ENCODE measurements around the gene ZFP36L2. TPM values are rescaled to one million over a fixed set of nuclear protein-coding genes. Genes with fewer than 3 reads are reported as not detected.

ZFP36L2 gene
- total and polyA plus RNA-seq, 7 experiments from 2014 or later = 231 to 747 (median 389) TPM

DNA sequence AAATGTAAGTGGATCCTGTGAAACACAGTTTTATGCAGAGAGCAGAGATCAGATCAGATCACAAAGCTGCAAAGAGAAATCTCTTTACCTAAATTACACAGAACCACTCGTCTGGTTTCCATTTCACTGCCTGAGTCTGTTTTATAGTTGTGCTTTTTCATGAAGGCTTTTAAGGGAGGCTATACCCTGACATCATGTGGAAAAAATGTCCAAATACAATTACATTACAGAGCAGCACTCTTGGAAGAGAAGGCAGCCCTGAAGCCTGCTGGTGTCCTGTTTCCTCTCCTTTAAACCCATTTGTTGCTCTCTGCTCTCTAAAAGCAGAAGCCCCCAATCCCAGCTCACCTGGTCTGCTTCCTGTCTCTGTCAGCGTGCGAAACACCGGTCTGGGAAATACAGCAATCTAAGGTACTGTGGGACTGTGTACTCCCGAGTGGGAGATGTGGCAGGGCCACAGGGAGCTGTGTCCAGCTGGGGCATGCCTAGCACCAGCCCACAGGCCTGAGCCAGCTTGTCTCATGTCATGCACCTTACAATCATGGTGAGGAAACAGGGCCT, 24.8 kb upstream of the ZFP36L2 start:
- Histone ChIP-seq H3K4me1 (ENCODE audit: control insufficient read depth in 2 of 2, insufficient read depth in 2 of 2, low read length in 2 of 2) (no peaks in the 10 kb centered on the region), H3K27me3 (ENCODE audit: control insufficient read depth in 2 of 2, insufficient read depth in 2 of 2, low read length in 2 of 2) (no peaks in the 10 kb centered on the region), H3K27ac (ENCODE audit: low read depth, low read length) (no peak overlapping the region), H3K9me3 (ENCODE audit: control insufficient read depth in 2 of 3, low read length in 3 of 3) (no peaks in the 10 kb centered on the region), H3K36me3 (ENCODE audit: control insufficient read depth in 2 of 3, insufficient read depth in 3 of 3, low read length in 3 of 3) (peaks cover 0 to 23% (median 0%) of the 10 kb centered on the region in 3 experiments), H3K4me3 (ENCODE audit: low read length) (no peak overlapping the region)
- ChIA-PET POLR2A (interaction anchor here (0.7 kb wide), 1 partner anchor 130 kb away, joined by 4 read pairs; no protein-coding TSS in a partner anchor), CTCF (no interaction called here)
- peak overlapping the region in 1 of 9 donors; percentile 70 for H3K27ac Mint-ChIP-seq
- H3K4me1 Mint-ChIP-seq = peaks cover 0 to 5% (median 0%) of the 10 kb centered on the region in 7 donors
- peaks cover 0 to 19% (median 4%) of the 10 kb centered on the region in 5 donors for H3K36me3 Mint-ChIP-seq
- no peaks in the 10 kb centered on the region for H3K9me3 Mint-ChIP-seq
- intact Hi-C loops (cut with micrococcal nuclease) = no loop called here
- H3K4me3 Mint-ChIP-seq = no peak overlapping the region
- no peaks in the 10 kb centered on the region for H3K27me3 Mint-ChIP-seq
- DNase-seq (no peak), ATAC-seq (no peak)

DNA sequence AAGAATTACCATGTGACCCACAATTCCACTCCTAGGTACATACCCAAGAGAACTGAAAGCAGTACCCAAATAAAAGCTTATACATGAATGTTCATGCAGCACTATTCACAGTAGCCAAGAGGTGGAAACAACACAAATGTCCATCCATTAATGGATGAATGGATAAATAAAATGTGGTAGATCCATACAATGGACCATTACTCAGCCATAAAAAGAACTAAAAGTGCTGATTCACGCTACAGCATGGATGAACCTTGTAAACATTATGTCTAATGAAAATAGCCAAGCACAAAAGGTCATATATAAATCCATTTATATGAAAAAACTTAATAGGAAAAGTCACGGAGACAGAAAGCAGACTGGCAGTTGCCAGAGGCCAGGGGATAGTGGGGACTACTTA, 23.6 kb upstream of the ZFP36L2 start:
- Mint-ChIP-seq H3K9me3 (no peaks in the 10 kb centered on the region), H3K4me1 (peaks cover 0 to 5% (median 0%) of the 10 kb centered on the region in 7 donors), H3K27me3 (no peaks in the 10 kb centered on the region), H3K36me3 (peaks cover 0 to 20% (median 4%) of the 10 kb centered on the region in 5 donors), H3K27ac (no peak overlapping the region), H3K4me3 (no peak overlapping the region)
- intact Hi-C loops (cut with micrococcal nuclease) = no loop called here
- POLR2A ChIA-PET = no interaction called here
- H3K36me3 ChIP-seq (ENCODE audit: control insufficient read depth in 2 of 3, insufficient read depth in 3 of 3, low read length in 3 of 3) = peaks cover 0 to 13% (median 0%) of the 10 kb centered on the region in 3 experiments
- no peak for ATAC-seq
- no peak overlapping the region for H3K27ac ChIP-seq (ENCODE audit: low read depth, low read length)
- DNase-seq = no peak
- H3K27me3 ChIP-seq (ENCODE audit: control insufficient read depth in 2 of 2, insufficient read depth in 2 of 2, low read length in 2 of 2) = no peaks in the 10 kb centered on the region
- no peak overlapping the region for H3K4me3 ChIP-seq (ENCODE audit: low read length)
- H3K4me1 ChIP-seq (ENCODE audit: control insufficient read depth in 2 of 2, insufficient read depth in 2 of 2, low read length in 2 of 2) = no peaks in the 10 kb centered on the region
- CTCF ChIA-PET = no interaction called here
- no peaks in the 10 kb centered on the region for H3K9me3 ChIP-seq (ENCODE audit: control insufficient read depth in 2 of 3, low read length in 3 of 3)

DNA sequence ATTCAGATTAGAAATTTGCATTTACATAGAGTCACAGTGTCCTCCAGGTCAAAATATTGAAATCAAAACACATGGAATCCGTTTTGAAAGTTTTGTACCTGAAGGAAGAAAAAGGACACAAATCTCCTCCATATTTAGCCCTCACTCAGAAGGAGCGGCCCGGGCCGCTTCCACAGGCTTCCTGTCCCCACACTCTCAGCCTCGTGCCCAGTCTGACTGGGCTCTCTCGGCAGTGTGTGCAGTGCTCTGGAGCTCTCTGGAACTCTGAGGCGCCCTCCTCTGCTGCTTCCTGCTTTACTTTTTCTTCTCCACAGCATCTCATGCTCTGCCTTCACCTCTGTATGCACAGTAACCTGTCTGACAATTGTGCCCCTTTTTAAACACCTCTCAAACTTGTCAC, 22.2 kb upstream of the ZFP36L2 start:
- Mint-ChIP-seq H3K27me3 (no peaks in the 10 kb centered on the region), H3K36me3 (peaks cover 0 to 18% (median 3%) of the 10 kb centered on the region in 5 donors), H3K27ac (peak overlapping the region in 3 of 9 donors; percentile 2 to 80 (median 54)), H3K9me3 (no peaks in the 10 kb centered on the region), H3K4me3 (no peak overlapping the region), H3K4me1 (peaks cover 0 to 7% (median 0%) of the 10 kb centered on the region in 7 donors)
- Histone ChIP-seq H3K4me1 (ENCODE audit: control insufficient read depth in 2 of 2, insufficient read depth in 2 of 2, low read length in 2 of 2) (no peaks in the 10 kb centered on the region), H3K36me3 (ENCODE audit: control insufficient read depth in 2 of 3, insufficient read depth in 3 of 3, low read length in 3 of 3) (peaks cover 0 to 15% (median 0%) of the 10 kb centered on the region in 3 experiments), H3K27ac (ENCODE audit: low read depth, low read length) (no peak overlapping the region), H3K4me3 (ENCODE audit: low read length) (no peak overlapping the region), H3K27me3 (ENCODE audit: control insufficient read depth in 2 of 2, insufficient read depth in 2 of 2, low read length in 2 of 2) (no peaks in the 10 kb centered on the region), H3K9me3 (ENCODE audit: control insufficient read depth in 2 of 3, low read length in 3 of 3) (no peaks in the 10 kb centered on the region)
- intact Hi-C loops (cut with micrococcal nuclease) = no loop called here
- ATAC-seq = no peak
- ChIA-PET POLR2A (no interaction called here), CTCF (no interaction called here)
- no peak for DNase-seq

DNA sequence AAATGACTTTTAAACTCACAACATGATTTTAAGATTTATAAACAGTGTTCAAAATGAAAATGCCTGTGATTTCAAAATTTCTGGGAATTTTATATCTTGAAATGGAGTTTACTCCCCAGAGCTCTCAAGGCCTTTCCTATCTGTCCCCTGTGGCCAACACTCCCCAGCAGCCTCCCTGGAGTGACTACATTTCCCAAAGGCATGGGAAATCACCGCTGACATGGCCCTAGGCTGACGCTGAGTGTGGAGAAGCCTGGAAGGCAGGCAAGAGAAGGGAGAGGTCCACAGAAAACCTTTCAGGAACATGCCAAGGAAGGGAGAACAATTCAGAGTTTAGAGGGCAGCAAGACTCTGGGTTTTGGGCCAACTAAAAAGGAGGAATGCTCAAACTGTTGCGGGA, 20.2 kb upstream of the ZFP36L2 start:
- no peaks in the 10 kb centered on the region for H3K4me1 ChIP-seq (ENCODE audit: control insufficient read depth in 2 of 2, insufficient read depth in 2 of 2, low read length in 2 of 2)
- ChIA-PET POLR2A (no interaction called here), CTCF (no interaction called here)
- intact Hi-C loops (cut with micrococcal nuclease) = no loop called here
- Mint-ChIP-seq H3K36me3 (peaks cover 0 to 31% (median 8%) of the 10 kb centered on the region in 5 donors), H3K4me1 (peaks cover 0 to 7% (median 2%) of the 10 kb centered on the region in 7 donors), H3K27me3 (no peaks in the 10 kb centered on the region), H3K9me3 (no peaks in the 10 kb centered on the region), H3K27ac (peak overlapping the region in 2 of 9 donors; percentile 20 to 57), H3K4me3 (no peak overlapping the region)
- ATAC-seq (no peak), DNase-seq (no peak)
- H3K4me3 ChIP-seq (ENCODE audit: low read length) = no peak overlapping the region
- no peaks in the 10 kb centered on the region for H3K27me3 ChIP-seq (ENCODE audit: control insufficient read depth in 2 of 2, insufficient read depth in 2 of 2, low read length in 2 of 2)
- no peak overlapping the region for H3K27ac ChIP-seq (ENCODE audit: low read depth, low read length)
- H3K9me3 ChIP-seq (ENCODE audit: control insufficient read depth in 2 of 3, low read length in 3 of 3) = no peaks in the 10 kb centered on the region
- peaks cover 0 to 20% (median 0%) of the 10 kb centered on the region in 3 experiments for H3K36me3 ChIP-seq (ENCODE audit: control insufficient read depth in 2 of 3, insufficient read depth in 3 of 3, low read length in 3 of 3)

DNA sequence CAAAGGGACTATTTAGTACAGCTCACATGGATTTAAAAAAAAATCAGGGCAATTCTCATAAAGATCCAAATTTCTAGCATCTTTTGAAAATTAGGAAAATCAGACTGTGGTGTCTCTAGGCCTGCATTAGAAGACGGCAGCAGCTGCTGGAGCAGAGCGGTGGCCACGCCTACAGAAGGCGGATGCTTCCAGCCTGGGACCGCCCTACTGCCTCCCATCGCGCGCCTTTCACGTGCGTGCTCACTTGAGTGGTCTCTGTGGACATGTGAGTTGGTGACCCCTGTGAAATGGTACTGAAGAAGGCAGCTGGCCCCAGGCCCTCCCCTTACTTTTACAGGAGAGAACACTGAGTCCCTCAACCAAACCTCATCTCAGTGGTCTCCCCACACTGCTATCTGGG, 15.2 kb upstream of the ZFP36L2 start:
- peaks cover 0 to 4% of the 10 kb centered on the region in 2 donors for H3K4me1 ChIP-seq (ENCODE audit: control insufficient read depth in 2 of 2, insufficient read depth in 2 of 2, low read length in 2 of 2)
- peaks cover 4 to 23% (median 7%) of the 10 kb centered on the region in 5 donors for H3K36me3 Mint-ChIP-seq
- H3K4me3 ChIP-seq (ENCODE audit: low read length) = no peak overlapping the region
- H3K27me3 ChIP-seq (ENCODE audit: control insufficient read depth in 2 of 2, insufficient read depth in 2 of 2, low read length in 2 of 2) = no peaks in the 10 kb centered on the region
- intact Hi-C loops (cut with micrococcal nuclease) = no loop called here
- peaks cover 4 to 24% (median 16%) of the 10 kb centered on the region in 7 donors for H3K4me1 Mint-ChIP-seq
- H3K36me3 ChIP-seq (ENCODE audit: control insufficient read depth in 2 of 3, insufficient read depth in 3 of 3, low read length in 3 of 3) = peaks cover 0 to 12% (median 0%) of the 10 kb centered on the region in 3 experiments
- no peaks in the 10 kb centered on the region for H3K9me3 ChIP-seq (ENCODE audit: control insufficient read depth in 2 of 3, low read length in 3 of 3)
- H3K4me3 Mint-ChIP-seq = no peak overlapping the region
- POLR2A ChIA-PET = no interaction called here
- ATAC-seq (no peak), DNase-seq (no peak)
- CTCF ChIA-PET = no interaction called here
- peak overlapping the region in 2 of 9 donors; percentile 55 to 61 for H3K27ac Mint-ChIP-seq
- no peak overlapping the region for H3K27ac ChIP-seq (ENCODE audit: low read depth, low read length)
- no peaks in the 10 kb centered on the region for H3K9me3 Mint-ChIP-seq
- no peaks in the 10 kb centered on the region for H3K27me3 Mint-ChIP-seq

DNA sequence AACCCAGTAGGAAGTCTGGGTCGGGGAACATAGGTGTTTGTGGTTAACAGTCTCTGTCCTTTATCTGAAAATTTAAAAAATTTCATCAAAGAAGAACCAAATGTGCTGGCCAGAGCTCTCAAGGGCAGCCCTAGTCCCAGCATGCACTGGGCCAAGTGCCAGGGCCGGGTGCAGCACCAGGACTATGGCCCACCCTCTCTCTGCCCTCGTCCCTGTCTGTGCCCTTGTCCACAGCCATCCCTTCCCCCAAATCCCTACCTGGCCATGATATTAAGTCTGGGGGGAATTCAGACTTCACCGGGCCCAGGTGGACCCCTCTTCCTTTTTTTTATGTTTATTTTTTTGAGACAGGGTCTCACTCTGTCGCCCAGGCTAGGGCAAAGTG, 14.4 kb upstream of the ZFP36L2 start:
- Histone ChIP-seq H3K4me3 (ENCODE audit: low read length) (no peak overlapping the region), H3K4me1 (ENCODE audit: control insufficient read depth in 2 of 2, insufficient read depth in 2 of 2, low read length in 2 of 2) (peaks cover 0 to 4% of the 10 kb centered on the region in 2 donors), H3K27ac (ENCODE audit: low read depth, low read length) (no peak overlapping the region), H3K36me3 (ENCODE audit: control insufficient read depth in 2 of 3, insufficient read depth in 3 of 3, low read length in 3 of 3) (peaks cover 0 to 12% (median 0%) of the 10 kb centered on the region in 3 experiments), H3K9me3 (ENCODE audit: control insufficient read depth in 2 of 3, low read length in 3 of 3) (no peaks in the 10 kb centered on the region), H3K27me3 (ENCODE audit: control insufficient read depth in 2 of 2, insufficient read depth in 2 of 2, low read length in 2 of 2) (no peaks in the 10 kb centered on the region)
- peaks cover 4 to 20% (median 9%) of the 10 kb centered on the region in 5 donors for H3K36me3 Mint-ChIP-seq
- DNase-seq (no peak), ATAC-seq (no peak)
- no peak overlapping the region for H3K4me3 Mint-ChIP-seq
- H3K27me3 Mint-ChIP-seq = no peaks in the 10 kb centered on the region
- H3K27ac Mint-ChIP-seq = no peak overlapping the region
- no peaks in the 10 kb centered on the region for H3K9me3 Mint-ChIP-seq
- ChIA-PET CTCF (interaction anchor here (0.7 to 1.5 kb wide), 2 partner anchors 12 to 104 kb away, joined by 5 read pairs; no protein-coding TSS in a partner anchor), POLR2A (no interaction called here)
- intact Hi-C loops (cut with micrococcal nuclease) = no loop called here
- H3K4me1 Mint-ChIP-seq = peaks cover 4 to 24% (median 16%) of the 10 kb centered on the region in 7 donors
